IPS-18a (cell line): ENCODE data around the gene ZNF207.
"Not testable (repeated sequence)": the region's sequence is repeated elsewhere in the genome, so short reads cannot be mapped to it uniquely, and the experiment has no call there.

Experiments used
- H3K27ac ChIP-seq: one replicate; pipeline ENCODE4 v1.5.1; 2013; ENCODE audit warnings: low read length
- H3K27me3 ChIP-seq: one replicate; pipeline ENCODE4 v1.6.1; 2013; ENCODE audit warnings: mild to moderate bottlenecking, low read length; ENCODE audit not compliant: control insufficient read depth, insufficient read depth
- H3K36me3 ChIP-seq: one replicate; pipeline ENCODE4 v1.6.1; 2013; ENCODE audit warnings: low read depth, low read length; ENCODE audit not compliant: control insufficient read depth
- H3K4me1 ChIP-seq: one replicate; pipeline ENCODE4 v1.6.1; 2013; ENCODE audit warnings: low read depth, low read length; ENCODE audit not compliant: control insufficient read depth
- H3K4me3 ChIP-seq: one replicate; pipeline ENCODE4 v1.5.1; 2013; ENCODE audit warnings: low read length
- H3K9ac ChIP-seq: one replicate; pipeline ENCODE4 v1.6.1; 2013; ENCODE audit warnings: mild to moderate bottlenecking, low read length, moderate library complexity
- H3K9me3 ChIP-seq: one replicate; pipeline ENCODE4 v1.6.1; 2013; ENCODE audit warnings: low read depth, low read length; ENCODE audit not compliant: control insufficient read depth

The ZNF207 gene

DNA sequence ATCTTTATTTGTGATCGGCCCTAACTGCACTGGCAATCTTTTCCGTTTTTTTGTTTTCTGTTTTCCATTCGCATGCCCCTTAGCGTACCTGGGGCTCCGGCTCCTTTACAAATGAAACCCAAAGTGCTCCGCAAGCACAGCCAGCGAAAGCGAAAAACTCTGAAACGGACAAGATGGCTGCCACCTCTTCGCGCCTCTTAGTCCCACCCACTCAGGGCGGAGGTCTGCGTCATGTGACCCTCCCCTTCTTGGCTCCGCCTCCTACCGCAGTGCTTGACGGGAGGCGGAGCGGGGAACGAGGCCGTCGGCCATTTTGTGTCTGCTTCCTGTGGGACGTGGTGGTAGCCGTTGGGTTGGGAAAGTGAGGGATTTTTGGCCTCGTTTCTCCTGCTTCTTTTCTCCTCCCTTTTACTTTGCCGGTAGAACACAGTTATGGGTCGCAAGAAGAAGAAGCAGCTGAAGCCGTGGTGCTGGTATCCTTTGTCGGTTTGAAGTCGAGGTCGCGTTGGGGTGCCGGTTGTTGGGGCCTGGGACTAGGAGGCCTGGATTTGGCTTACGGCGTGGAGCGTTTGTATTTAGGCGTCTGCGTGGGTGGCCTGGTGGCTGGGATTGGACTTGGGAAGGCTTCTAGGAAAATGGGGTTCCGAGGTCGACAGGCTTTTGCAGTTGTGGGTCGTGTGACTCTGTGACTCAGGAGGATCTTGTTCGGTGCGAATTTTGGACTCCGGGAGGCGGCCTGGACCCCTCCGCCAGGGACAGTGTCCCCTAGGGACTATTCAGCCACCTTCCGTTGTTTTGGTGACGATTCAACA lies at the start of gene ZNF207:
TSS of gene ZNF207 (plus strand) at position 304 of the 812 bp plus-strand sequence. CDS start at position 433, 129 bp downstream.
- Histone ChIP-seq H3K4me1 (peaks cover 9% of the 10 kb centered on the region), H3K9ac (peak within 1 kb of the TSS; percentile 96), H3K9me3 (no peaks in the 10 kb centered on the region), H3K4me3 (peak within 1 kb of the TSS; percentile 86), H3K36me3 (peaks cover 24% of the 10 kb centered on the region), H3K27me3 (no peaks in the 10 kb centered on the region), H3K27ac (peak within 1 kb of the TSS; percentile 88)

DNA sequence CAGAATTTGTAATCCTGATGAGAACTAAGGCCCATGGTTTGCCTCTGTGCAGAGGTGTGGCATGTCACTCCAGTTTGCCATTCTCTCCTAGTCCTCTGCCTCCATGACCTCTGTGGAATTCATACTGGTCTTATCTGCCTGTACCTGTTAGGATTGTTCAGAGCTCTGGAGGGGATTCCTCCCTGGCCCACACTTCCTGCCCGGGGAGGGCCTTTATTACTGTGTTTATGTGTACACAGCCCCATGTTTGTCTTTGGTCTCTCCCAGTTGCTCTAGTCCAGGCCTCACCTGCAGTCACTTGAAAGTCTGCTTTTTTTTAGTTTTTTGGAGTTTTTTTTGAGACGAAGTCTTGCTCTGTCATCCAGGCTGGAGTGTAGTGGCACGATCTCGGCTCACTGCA lies 47.9 kb upstream of the ZNF207 start:
- Histone ChIP-seq H3K36me3 (no peaks in the 10 kb centered on the region), H3K9ac (no peak overlapping the region), H3K4me1 (peaks cover 34% of the 10 kb centered on the region), H3K27me3 (no peaks in the 10 kb centered on the region), H3K27ac (no peak overlapping the region), H3K9me3 (no peaks in the 10 kb centered on the region), H3K4me3 (no peak overlapping the region)

DNA sequence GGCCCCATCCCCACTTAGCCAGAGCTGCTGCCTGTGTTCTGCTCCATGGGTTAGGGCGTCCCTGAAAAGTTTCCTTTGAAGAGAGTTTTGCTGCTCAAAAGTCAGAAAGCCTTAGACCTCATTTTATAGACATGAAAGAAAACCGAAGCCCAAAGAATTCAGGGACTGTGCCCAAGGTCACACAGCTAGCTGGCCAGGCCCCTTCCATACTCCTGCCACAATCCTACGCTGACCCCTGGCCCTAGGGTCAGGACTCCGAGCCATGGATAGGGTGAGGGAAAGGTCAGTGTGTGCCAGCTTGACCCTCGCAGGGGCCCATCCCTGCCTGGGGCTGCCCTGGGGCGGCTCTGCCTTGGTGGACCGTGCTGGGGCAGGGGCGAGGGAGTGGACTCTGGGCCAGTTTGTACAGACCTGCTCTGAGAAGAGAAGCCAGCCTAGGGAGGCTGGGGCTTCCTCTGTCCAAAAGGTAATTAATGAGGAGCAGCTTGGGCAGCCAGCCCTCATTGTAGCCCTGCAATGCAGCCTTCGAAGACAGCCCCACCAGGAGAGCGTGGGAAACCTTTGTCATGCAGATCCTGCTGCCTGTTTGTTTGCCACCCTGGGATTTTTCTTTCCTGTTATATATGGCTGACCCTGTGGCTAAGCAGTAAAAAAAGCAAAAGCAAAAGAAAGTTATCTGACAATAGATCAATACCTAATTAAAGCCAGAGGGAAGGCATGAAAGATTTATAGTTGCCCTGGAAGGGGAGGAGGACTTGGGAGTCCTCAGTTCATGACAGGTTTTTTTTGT lies 46.9 kb upstream of the ZNF207 start:
- H3K4me3 ChIP-seq, result peak overlapping the region; percentile 45
- peak overlapping the region; percentile 24 for H3K9ac ChIP-seq
- H3K4me1 ChIP-seq, result peaks cover 37% of the 10 kb centered on the region
- peak overlapping the region; percentile 70 for H3K27ac ChIP-seq
- no peaks in the 10 kb centered on the region for H3K9me3 ChIP-seq
- no peaks in the 10 kb centered on the region for H3K27me3 ChIP-seq
- no peaks in the 10 kb centered on the region for H3K36me3 ChIP-seq

DNA sequence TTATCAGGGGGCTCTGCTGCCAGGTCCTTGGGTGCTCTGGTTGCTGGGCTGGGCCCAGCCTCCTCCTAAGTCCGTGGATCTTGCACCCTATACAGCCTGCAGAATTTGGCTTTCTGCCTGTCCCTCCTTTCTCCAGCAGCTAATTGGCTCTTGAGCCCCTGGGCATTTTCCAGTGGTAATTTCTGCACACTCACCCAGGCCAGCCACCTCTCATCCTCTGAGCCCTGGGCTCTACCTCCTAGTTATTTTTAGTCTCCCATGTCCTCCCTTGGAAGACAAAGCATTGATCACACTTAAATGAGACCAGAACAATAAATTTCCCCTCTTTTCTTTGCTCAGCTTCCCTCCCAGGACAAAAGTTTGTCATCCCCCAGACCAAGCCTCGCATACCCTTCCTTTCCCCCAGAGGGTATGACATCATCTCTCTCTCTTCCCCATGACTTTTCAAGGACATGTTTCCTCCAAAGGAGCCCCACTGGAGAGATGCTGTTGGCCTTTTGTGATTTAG lies 46.1 kb upstream of the ZNF207 start:
- H3K36me3 ChIP-seq, result no peaks in the 10 kb centered on the region
- H3K4me1 ChIP-seq, result peaks cover 37% of the 10 kb centered on the region
- H3K4me3 ChIP-seq, result peak overlapping the region; percentile 45
- no peaks in the 10 kb centered on the region for H3K27me3 ChIP-seq
- H3K9me3 ChIP-seq, result no peaks in the 10 kb centered on the region
- H3K27ac ChIP-seq, result peak overlapping the region; percentile 70
- peak overlapping the region; percentile 24 for H3K9ac ChIP-seq

DNA sequence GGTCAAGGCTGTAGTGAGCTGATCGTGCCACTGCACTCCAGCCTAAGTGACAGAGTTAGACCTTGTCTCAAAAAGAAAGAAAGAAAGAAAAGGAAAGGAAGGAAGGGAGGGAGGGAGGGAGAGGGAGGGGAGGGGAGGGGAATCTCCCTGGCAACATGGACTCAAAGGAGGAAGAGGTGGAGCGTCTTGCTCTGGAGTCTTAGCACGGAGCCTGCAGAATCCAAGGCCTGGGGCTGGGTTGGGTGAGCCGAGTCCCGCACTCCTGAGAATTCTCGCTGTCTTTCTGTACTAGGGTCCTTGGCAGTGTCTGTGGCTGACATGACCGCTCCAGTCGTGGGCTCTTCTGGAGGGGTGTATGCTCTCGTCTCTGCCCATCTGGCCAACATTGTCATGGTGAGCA lies 44.9 kb upstream of the ZNF207 start:
- no peaks in the 10 kb centered on the region for H3K9me3 ChIP-seq
- H3K27me3 ChIP-seq, result no peaks in the 10 kb centered on the region

DNA sequence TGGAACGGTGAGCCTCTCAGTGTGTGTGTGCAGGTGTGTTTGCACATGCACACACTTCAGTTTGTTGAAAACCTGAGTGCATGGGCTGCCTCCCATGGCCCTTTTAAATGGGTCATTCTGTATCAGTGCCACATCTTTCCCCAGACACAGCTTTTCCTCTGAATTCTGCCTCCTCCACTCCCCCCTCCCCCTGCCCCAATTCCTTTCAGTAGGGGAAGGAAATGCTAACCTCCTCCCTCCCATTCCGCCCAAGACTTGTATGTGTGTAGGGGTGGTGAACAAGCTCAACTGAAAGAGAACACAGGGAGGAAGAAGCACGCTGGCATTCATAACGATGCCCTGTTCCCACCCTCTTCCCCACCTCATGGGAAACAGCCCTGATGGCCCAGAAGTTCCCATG lies 42.3 kb upstream of the ZNF207 start:
- Histone ChIP-seq H3K27ac (no peak overlapping the region), H3K9me3 (no peaks in the 10 kb centered on the region), H3K4me3 (no peak overlapping the region), H3K27me3 (no peaks in the 10 kb centered on the region), H3K4me1 (peaks cover 39% of the 10 kb centered on the region), H3K9ac (no peak overlapping the region), H3K36me3 (no peaks in the 10 kb centered on the region)

More for the DNA sequence above, 44.9 kb upstream of the ZNF207 start:
- Histone ChIP-seq H3K4me1 (peaks cover 37% of the 10 kb centered on the region), H3K4me3 (no peak overlapping the region), H3K27ac (no peak overlapping the region), H3K36me3 (no peaks in the 10 kb centered on the region), H3K9ac (no peak overlapping the region)

DNA sequence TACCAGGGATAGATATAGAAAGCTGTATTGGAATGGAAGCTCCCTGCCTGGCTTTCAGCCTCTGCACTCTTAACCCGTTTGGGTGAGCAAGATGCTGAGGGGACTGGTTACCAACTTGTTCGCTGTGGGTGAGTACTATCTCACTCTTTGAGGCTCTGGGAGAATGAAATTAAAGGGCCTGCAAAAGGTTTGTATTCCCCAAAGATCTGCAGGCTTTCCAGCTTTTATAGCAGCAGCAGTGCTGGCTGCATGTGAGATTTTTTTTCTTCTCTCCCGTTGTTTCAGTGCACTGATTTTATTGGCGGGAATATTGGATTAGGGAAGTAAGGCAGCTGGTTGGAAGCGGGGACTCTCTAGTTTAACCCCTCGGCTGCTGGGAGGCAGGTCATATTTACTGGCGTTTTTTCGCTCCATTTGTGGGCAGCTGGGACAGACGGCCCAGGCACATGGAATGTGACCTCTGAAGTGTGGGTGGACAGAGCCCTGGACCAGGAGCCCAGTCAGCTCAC lies 38.9 kb upstream of the ZNF207 start:
- Histone ChIP-seq H3K27me3 (no peaks in the 10 kb centered on the region), H3K27ac (no peak overlapping the region), H3K9me3 (no peaks in the 10 kb centered on the region), H3K4me1 (peaks cover 22% of the 10 kb centered on the region), H3K4me3 (peak overlapping the region; percentile 7), H3K9ac (no peak overlapping the region), H3K36me3 (no peaks in the 10 kb centered on the region)

DNA sequence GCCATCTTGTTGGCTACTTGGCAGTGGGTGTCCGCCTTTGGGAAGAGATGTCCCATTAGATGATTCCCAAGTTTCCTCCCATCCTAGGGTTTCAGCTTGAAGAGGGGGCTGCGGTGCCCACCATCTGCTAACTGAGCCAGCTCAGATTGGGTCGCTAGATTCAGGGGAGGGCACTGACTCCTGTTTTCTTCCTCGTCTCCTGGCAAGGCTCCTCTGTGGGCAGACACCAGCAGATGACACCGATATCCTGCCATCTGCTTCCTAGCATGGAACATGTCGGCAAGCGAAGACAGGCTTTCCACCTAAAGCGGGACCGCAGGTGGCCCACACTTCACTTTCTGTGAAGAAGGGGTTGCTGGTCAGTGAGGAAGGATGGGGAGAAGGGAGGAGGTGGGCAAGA lies 35.3 kb upstream of the ZNF207 start:
- H3K27ac ChIP-seq, result no peak overlapping the region
- peaks cover 20% of the 10 kb centered on the region for H3K4me1 ChIP-seq
- no peak overlapping the region for H3K9ac ChIP-seq
- no peaks in the 10 kb centered on the region for H3K9me3 ChIP-seq
- H3K4me3 ChIP-seq, result no peak overlapping the region
- H3K27me3 ChIP-seq, result no peaks in the 10 kb centered on the region
- no peaks in the 10 kb centered on the region for H3K36me3 ChIP-seq

DNA sequence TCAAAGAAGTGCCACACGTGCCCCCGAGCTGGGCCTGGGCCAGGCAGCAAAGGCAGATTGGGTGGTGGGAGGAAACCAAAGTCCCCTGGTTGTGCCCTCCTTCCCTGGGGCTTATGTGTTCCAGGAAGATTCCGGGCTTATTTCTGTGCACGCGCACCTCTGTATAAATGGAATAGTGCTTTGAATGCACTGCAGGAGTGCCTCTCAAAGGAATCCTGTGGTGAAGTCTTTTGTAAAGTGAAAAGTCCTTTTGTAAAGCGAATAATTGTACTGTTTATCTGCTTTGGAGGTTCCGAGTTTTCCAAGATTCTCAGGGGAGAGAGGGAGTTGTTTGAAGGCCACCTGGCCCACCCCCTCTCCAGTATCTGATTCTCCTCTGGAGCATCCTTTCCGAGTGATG lies 34.8 kb upstream of the ZNF207 start:
- Histone ChIP-seq H3K4me3 (no peak overlapping the region), H3K9ac (no peak overlapping the region), H3K4me1 (peaks cover 20% of the 10 kb centered on the region)

DNA sequence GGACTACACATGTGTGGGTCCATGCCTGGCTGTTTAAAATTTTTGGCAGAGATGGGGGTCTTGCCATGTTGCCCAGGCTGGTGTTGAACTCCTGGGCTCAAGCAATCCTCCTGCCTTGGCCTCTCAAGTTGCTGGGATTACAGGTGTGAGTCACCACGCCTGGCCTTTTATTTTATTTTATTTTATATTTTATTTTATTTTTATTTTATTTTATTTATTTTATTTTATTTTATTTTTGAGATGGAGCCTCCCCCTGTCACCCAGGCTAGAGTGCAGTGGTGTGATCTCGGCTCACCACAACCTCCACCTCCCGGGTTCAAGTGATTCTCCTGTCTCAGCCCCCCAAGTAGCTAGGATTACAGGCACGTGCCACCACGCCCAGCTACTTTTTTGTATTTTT lies 33.3 kb upstream of the ZNF207 start:
- not testable (repeated sequence) for H3K9ac ChIP-seq, H3K27ac ChIP-seq, H3K27me3 ChIP-seq, H3K9me3 ChIP-seq, H3K36me3 ChIP-seq, H3K4me3 ChIP-seq
- peaks cover 10% of the 10 kb centered on the region for H3K4me1 ChIP-seq

More for the DNA sequence above, 34.8 kb upstream of the ZNF207 start:
- Histone ChIP-seq H3K36me3 (no peaks in the 10 kb centered on the region), H3K27ac (no peak overlapping the region), H3K9me3 (no peaks in the 10 kb centered on the region), H3K27me3 (no peaks in the 10 kb centered on the region)

DNA sequence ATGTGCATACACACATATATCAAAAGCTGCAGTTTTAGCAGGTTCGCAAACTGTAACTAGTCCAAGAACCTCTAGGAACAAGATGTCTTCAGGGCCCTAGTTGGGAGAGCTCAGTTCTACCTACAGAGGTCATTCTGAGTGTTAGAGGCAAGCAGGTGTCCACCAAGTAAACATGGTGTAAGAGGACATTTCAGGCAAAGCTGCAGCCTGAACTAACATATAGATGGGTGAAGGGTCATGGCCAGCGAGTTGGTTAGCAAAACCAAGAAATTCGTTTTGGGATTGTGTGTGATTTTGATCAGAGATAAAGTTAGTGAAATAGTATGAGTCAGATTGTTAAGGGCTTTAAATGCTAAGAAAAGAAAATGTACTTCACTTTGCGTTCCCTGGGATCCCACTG lies 32.6 kb upstream of the ZNF207 start:
- H3K4me1 ChIP-seq, result peaks cover 9% of the 10 kb centered on the region
- H3K36me3 ChIP-seq, result no peaks in the 10 kb centered on the region
- no peaks in the 10 kb centered on the region for H3K9me3 ChIP-seq
- H3K4me3 ChIP-seq, result no peak overlapping the region
- no peak overlapping the region for H3K9ac ChIP-seq
- no peak overlapping the region for H3K27ac ChIP-seq
- no peaks in the 10 kb centered on the region for H3K27me3 ChIP-seq
